ENCODE results near the gene ARHGEF4. TPM values are rescaled to one million over a fixed set of nuclear protein-coding genes. Genes with fewer than 3 reads are reported as not detected.

The ARHGEF4 gene
- total and polyA plus RNA-seq, 2 donors (not counting 3 experiments of a cell fraction or from before 2014, with no cell fraction given) = not detected

GRCh38 chr2:130872741-130873125 is 36.0 kb downstream of the ARHGEF4 start:
- H3K9ac ChIP-seq (replicated peaks; ENCODE audit: extremely low read depth, insufficient read depth, low read length) = no peak overlapping the region
- dilution Hi-C loops (cut with MboI; ENCODE audit: extremely low pct_ligation_motif_present, low sequenced_read_pairs) = no loop called here
- no peaks in the 10 kb centered on the region for H3K36me3 ChIP-seq (ENCODE audit: control insufficient read depth in 2 of 2, extremely low read depth in 1 of 2, insufficient read depth in 2 of 2, low read length in 2 of 2)
- H3K79me2 ChIP-seq (ENCODE audit: control insufficient read depth, insufficient read depth, low read length) = no peaks in the 10 kb centered on the region
- no peaks in the 10 kb centered on the region for H3K4me1 ChIP-seq (ENCODE audit: control insufficient read depth, extremely low read depth, insufficient read depth, low read length)
- BruUV-seq (replicated peaks) = no TSS peak
- no peaks in the 10 kb centered on the region for H3K9me3 ChIP-seq (replicated peaks; ENCODE audit: control insufficient read depth, insufficient read depth, low read length)
- no peak overlapping the region for H2AFZ ChIP-seq (ENCODE audit: low read depth, low read length)
- no peak overlapping the region for H3K27ac ChIP-seq (ENCODE audit: insufficient read depth, low read depth, low read length)
- no peaks in the 10 kb centered on the region for H3K9me1 ChIP-seq (replicated peaks; ENCODE audit: control insufficient read depth, extremely low read depth, insufficient read depth, low read length)
- ChIA-PET POLR2A (no interaction called here), CTCF (interaction anchor here (1.0 to 7.2 kb wide), 7 partner anchors 21 to 179 kb away, joined by 4 to 141 read pairs (median 5); no protein-coding TSS in a partner anchor)
- FAIRE-seq (no peak), DNase-seq (ENCODE audit: low read depth, low spot score) (no peak)
- H3K27me3 ChIP-seq (ENCODE audit: control insufficient read depth in 2 of 2, insufficient read depth in 2 of 2, low read length in 2 of 2) = peaks cover 0 to 2% of the 10 kb centered on the region in 2 experiments
- H4K20me1 ChIP-seq (replicated peaks; ENCODE audit: control insufficient read depth, extremely low read depth, insufficient read depth, low read length) = no peaks in the 10 kb centered on the region
- H3K4me2 ChIP-seq (ENCODE audit: insufficient read depth, low read length) = no peak overlapping the region
- no peak overlapping the region for H3K4me3 ChIP-seq (replicated peaks in 1 of 3; ENCODE audit: insufficient read depth in 1 of 3, low read depth in 1 of 3, low read length in 3 of 3)
- TF ChIP-seq MAX (IDR thresholded peaks at IDR 0.05; ENCODE audit: insufficient read depth, insufficient read length) = no peak
- no peak for TF ChIP-seq FOS (IDR thresholded peaks at IDR 0.05; ENCODE audit: borderline replicate concordance, insufficient read depth, low read length)
- TF ChIP-seq EZH2 (IDR thresholded peaks at IDR 0.05; ENCODE audit: borderline replicate concordance, low read depth, low read length, severe bottlenecking) = no peak
- TF ChIP-seq POLR2AphosphoS5 (IDR thresholded peaks at IDR 0.05; ENCODE audit: insufficient read depth, low read depth, low read length) = no peak
- TF ChIP-seq POLR2A (IDR thresholded peaks at IDR 0.05; ENCODE audit: low read depth, low read length) = no peak
- TF ChIP-seq GATA2 (IDR thresholded peaks at IDR 0.05; ENCODE audit: insufficient read depth, insufficient read length, low read depth, low read length) = no peak
- intact Hi-C loops (cut with micrococcal nuclease) = loop anchor here (1.0 kb wide), 1 partner anchor 75 kb away; no protein-coding TSS in a partner anchor

GRCh38 chr2:130873700-130874346 is 37.1 kb downstream of the ARHGEF4 start:
- Histone ChIP-seq H3K4me3 (replicated peaks in 1 of 3; ENCODE audit: insufficient read depth in 1 of 3, low read depth in 1 of 3, low read length in 3 of 3) (no peak overlapping the region), H4K20me1 (replicated peaks; ENCODE audit: control insufficient read depth, extremely low read depth, insufficient read depth, low read length) (no peaks in the 10 kb centered on the region), H3K9me3 (replicated peaks; ENCODE audit: control insufficient read depth, insufficient read depth, low read length) (no peaks in the 10 kb centered on the region), H3K27me3 (ENCODE audit: control insufficient read depth in 2 of 2, insufficient read depth in 2 of 2, low read length in 2 of 2) (peaks cover 0 to 2% of the 10 kb centered on the region in 2 experiments), H3K4me2 (ENCODE audit: insufficient read depth, low read length) (no peak overlapping the region), H3K9ac (replicated peaks; ENCODE audit: extremely low read depth, insufficient read depth, low read length) (no peak overlapping the region), H3K4me1 (ENCODE audit: control insufficient read depth, extremely low read depth, insufficient read depth, low read length) (no peaks in the 10 kb centered on the region), H3K36me3 (ENCODE audit: control insufficient read depth in 2 of 2, extremely low read depth in 1 of 2, insufficient read depth in 2 of 2, low read length in 2 of 2) (no peaks in the 10 kb centered on the region), H3K27ac (ENCODE audit: insufficient read depth, low read depth, low read length) (no peak overlapping the region), H3K79me2 (ENCODE audit: control insufficient read depth, insufficient read depth, low read length) (no peaks in the 10 kb centered on the region), H2AFZ (ENCODE audit: low read depth, low read length) (no peak overlapping the region), H3K9me1 (replicated peaks; ENCODE audit: control insufficient read depth, extremely low read depth, insufficient read depth, low read length) (no peaks in the 10 kb centered on the region)
- FAIRE-seq (peak; percentile 85), DNase-seq (ENCODE audit: low read depth, low spot score) (peak; percentile 43)
- TF ChIP-seq MAX (IDR thresholded peaks at IDR 0.05; ENCODE audit: insufficient read depth, insufficient read length) = no peak
- no peak for TF ChIP-seq POLR2A (IDR thresholded peaks at IDR 0.05; ENCODE audit: low read depth, low read length)
- no peak for TF ChIP-seq JUN (IDR thresholded peaks at IDR 0.05; ENCODE audit: borderline replicate concordance, insufficient read depth, insufficient read length, low read depth)
- TF ChIP-seq CTCF (IDR thresholded peaks at IDR 0.05; ENCODE audit: extremely low read depth in 1 of 2, insufficient read depth in 1 of 2, low read depth in 1 of 2, low read length in 2 of 2) = peak; percentile 50 to 60
- no peak for TF ChIP-seq POLR2AphosphoS5 (IDR thresholded peaks at IDR 0.05; ENCODE audit: insufficient read depth, low read depth, low read length)
- no peak for TF ChIP-seq MYC (IDR thresholded peaks at IDR 0.05; ENCODE audit: low read depth, low read length)
- intact Hi-C loops (cut with micrococcal nuclease) (loop anchor here (1.0 kb wide), 1 partner anchor 77 kb away; no protein-coding TSS in a partner anchor), dilution Hi-C loops (cut with MboI; ENCODE audit: extremely low pct_ligation_motif_present, low sequenced_read_pairs) (no loop called here)
- POLR2A ChIA-PET = no interaction called here
- BruUV-seq (replicated peaks) = no TSS peak
- CTCF ChIA-PET = interaction anchor here (0.6 to 7.2 kb wide), 13 partner anchors 10 to 180 kb away, joined by 3 to 141 read pairs (median 4); no protein-coding TSS in a partner anchor

Measured in endothelial cell of umbilical vein (primary cell).